Fibroblast of the aortic adventitia (primary cell): ENCODE data around the gene MAMLD1. TPM values are rescaled to one million over a fixed set of nuclear protein-coding genes. Genes with fewer than 3 reads are reported as not detected.
A peak's percentile ranks its signal among the peaks of the same experiment; 100 is the strongest.

Experiments used
- DNase-seq: peaks from one replicate; pipeline ENCODE4 v3.0.0-alpha.2; 2010; ENCODE audit warnings: low read depth
- H3K4me3 ChIP-seq: 2 replicates; pipeline ENCODE4 v1.5.1; 2011; ENCODE audit warnings: low read depth, mild to moderate bottlenecking, control low read depth, low read length, moderate library complexity
- total RNA-seq: library from RNA; depleted of rRNA; stranded (reverse); fragments of >200 nt; gene quantifications from 2 replicates; pipeline ENCODE4 v1.2.3, GENCODE V29; 2012; ENCODE audit warnings: low replicate concordance
- TF ChIP-seq, protein P1 (sequence below): IDR thresholded peaks from 2 replicates; pipeline ENCODE4 v1.5.1; 2011; ENCODE audit warnings: mild to moderate bottlenecking, low read length, control low read depth, inconsistent platforms; ENCODE audit not compliant: insufficient read depth

The MAMLD1 gene
- total RNA-seq, 1 donor, result 1.9 TPM

- no peak overlapping the region for H3K4me3 ChIP-seq
- TF ChIP-seq, protein P1, sequence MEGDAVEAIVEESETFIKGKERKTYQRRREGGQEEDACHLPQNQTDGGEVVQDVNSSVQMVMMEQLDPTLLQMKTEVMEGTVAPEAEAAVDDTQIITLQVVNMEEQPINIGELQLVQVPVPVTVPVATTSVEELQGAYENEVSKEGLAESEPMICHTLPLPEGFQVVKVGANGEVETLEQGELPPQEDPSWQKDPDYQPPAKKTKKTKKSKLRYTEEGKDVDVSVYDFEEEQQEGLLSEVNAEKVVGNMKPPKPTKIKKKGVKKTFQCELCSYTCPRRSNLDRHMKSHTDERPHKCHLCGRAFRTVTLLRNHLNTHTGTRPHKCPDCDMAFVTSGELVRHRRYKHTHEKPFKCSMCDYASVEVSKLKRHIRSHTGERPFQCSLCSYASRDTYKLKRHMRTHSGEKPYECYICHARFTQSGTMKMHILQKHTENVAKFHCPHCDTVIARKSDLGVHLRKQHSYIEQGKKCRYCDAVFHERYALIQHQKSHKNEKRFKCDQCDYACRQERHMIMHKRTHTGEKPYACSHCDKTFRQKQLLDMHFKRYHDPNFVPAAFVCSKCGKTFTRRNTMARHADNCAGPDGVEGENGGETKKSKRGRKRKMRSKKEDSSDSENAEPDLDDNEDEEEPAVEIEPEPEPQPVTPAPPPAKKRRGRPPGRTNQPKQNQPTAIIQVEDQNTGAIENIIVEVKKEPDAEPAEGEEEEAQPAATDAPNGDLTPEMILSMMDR, result no peak
- no peak for DNase-seq
Observed at GRCh38 chrX:150377005-150377404, 13.9 kb downstream of the MAMLD1 start.

- peak; percentile 36 for DNase-seq
- no peak overlapping the region for H3K4me3 ChIP-seq
- TF ChIP-seq, protein P1, result no peak
Observed at GRCh38 chrX:150405006-150405405, 41.9 kb downstream of the MAMLD1 start.

DNA sequence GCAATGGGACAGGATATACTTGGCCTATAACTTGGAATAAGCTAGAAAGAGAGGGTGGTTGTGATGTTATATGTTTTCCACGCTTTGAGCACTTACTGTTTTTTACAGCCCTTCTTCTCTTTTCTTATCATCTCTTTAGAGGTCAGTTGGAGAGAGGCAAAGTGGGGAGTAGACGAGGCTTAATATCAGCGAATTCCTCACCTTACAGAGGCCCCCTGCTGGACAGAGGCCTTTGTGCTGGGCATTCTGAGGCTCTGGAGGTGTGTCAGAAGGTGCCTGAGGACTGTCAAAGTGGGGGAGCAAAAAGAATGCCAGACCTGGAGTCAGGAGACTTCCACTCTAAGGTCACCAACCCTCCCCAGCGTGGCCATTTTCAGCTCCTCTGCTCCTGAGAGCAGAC lies 42.5 kb downstream of the MAMLD1 start:
- TF ChIP-seq, protein P1, result no peak
- H3K4me3 ChIP-seq, result no peak overlapping the region
- no peak for DNase-seq

DNA sequence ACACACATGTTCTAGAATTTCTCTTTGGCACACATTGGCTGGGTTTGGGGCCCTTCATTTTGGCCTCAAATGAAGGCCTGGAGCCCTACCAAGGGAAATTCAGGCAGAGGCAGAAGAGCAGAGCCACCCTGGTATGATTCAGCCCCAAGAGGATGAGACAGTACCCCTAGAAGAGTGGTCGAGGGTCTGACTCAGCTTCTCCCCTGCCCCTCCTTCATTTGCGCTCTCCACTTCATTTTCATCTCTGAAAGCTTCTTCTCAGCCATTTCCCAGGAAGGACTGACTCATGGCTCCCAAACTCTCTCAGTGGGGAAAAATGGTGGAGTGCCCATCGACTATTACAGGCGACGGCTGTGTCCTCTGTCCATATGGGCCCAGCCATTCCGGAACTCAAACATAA lies 43.5 kb downstream of the MAMLD1 start:
- DNase-seq, result no peak
- TF ChIP-seq, protein P1, result no peak
- H3K4me3 ChIP-seq, result no peak overlapping the region

GRCh38 chrX:150408007-150408406 lies 44.9 kb downstream of the MAMLD1 start:
- DNase-seq, result no peak
- no peak overlapping the region for H3K4me3 ChIP-seq
- TF ChIP-seq, protein P1, result no peak

DNA sequence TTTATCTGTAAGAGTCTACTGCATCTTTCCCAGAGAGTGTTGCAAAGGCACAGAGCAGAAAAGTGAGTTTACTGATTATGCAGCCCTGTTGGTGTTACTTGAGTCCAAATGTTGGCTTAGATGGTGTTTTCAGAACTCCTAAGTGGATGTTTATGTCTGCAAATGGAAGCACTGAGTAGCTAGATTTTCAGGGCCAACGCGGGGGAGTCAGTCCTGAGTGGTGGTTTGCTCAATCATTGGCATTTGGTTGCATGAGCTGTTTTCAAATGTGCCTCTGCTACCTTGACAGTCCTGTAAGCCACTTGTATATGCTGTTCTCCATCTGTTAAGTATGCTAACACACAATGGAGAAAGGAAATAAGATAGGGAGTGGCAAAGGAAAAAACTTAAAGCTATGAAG lies 45.4 kb downstream of the MAMLD1 start:
- no peak for DNase-seq
- TF ChIP-seq, protein P1, result no peak
- no peak overlapping the region for H3K4me3 ChIP-seq

DNA sequence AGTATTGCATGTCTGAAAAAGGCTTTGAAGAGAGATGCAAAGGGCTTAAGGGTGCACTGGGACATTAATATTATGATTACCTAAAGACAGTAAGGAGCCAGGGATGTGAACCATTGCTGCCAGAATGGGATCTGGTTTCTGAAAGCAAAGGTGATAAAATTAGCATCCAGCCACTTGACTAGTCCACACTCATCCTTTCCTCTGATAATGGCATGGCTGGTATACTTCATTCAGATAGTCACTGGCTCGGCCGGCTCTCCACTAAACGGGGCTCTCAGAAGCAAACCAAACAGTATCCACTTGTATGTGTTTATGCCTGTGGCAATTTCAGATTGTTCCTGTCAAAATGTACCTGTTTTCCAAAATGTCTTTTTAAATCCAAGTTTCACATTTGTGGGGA lies 46.4 kb downstream of the MAMLD1 start:
- no peak overlapping the region for H3K4me3 ChIP-seq
- DNase-seq, result no peak
- TF ChIP-seq, protein P1, result no peak
